ENCODE measurements around the gene PTGER1. TPM values are rescaled to one million over a fixed set of nuclear protein-coding genes. Genes with fewer than 3 reads are reported as not detected.

Gene PTGER1
- 0.60 TPM for total RNA-seq

DNA sequence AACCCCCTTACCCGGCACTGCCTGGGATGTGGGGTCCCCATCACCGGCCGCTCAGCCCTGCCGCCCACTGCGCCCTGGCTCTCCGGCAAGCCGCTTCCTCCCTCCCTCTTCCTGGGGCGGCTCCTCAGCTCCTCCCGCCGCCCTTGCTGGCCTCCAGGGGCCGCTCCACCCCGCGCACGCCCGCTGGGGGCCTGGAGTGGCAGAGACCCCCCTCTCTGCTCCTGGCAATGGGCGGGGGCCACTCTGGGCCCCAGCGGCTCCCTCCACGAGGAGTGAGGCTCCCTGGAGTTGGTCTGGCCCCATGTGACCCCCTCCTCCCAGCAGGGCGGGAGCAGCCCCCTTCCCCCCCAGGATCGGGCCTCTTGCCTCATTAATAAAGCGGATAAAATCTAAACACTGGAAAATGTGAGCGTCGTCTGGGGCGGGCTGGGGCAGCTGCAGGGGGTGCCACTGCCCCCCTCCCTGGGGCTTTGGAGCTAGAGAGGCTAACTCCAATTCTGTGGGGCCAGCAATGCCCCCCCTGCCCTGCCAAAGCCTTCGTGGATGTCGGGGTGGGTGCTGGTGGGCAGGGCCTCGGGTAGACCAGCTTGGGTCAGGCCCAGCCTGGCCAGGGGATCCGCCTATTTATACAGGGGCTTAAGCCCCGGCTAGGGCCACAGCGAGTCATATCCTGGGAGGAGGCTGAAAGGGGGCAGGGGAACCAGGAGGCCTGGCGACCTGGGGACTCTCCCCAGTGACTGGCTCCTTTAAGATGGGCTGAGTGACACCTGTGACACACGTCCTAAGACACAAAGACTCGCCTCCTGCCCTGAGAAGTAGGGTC lies at the start of gene PTGER1:
TSS of gene PTGER1 (minus strand) at position 104 of the 823 bp plus-strand sequence. CDS start 1,034 bp downstream, outside the sequence.

DNA sequence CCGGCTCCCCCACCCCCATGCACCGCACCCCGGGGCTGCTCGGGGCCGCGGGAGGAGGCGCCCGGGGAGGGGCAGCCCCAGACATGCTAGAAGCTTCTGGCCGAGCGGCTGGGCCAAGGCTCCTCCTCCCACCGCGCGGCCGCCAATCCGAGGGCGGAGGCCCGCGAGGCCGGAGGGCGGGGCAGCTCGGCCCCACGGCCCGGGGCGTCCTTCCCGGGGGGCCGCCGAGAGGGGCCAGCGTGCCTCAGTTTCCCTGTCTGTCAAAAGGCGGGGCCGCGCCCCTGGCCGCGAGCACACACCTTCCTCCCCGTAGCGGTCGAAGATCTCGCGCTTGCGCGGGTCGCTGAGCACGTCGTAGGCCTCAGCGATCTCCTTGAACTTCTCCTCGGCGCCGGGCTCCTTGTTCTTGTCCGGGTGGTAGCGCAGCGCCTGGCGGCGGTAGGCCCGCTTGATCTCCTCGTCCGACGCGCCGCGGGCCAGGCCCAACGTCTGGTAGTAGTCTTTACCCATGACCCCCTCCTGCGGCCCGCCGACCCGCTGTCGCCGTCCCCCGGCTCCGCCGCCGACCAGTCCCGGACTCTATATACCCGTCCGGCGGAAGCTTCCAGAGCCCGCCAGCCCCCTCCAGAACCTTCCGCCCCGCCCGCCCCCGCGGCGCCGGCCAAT lies 42.8 kb upstream of the PTGER1 start, which contains the start of gene DNAJB1:
TSS of gene DNAJB1 (minus strand) at position 558 of the 666 bp plus-strand sequence. CDS start at position 510, 48 bp downstream.

DNA sequence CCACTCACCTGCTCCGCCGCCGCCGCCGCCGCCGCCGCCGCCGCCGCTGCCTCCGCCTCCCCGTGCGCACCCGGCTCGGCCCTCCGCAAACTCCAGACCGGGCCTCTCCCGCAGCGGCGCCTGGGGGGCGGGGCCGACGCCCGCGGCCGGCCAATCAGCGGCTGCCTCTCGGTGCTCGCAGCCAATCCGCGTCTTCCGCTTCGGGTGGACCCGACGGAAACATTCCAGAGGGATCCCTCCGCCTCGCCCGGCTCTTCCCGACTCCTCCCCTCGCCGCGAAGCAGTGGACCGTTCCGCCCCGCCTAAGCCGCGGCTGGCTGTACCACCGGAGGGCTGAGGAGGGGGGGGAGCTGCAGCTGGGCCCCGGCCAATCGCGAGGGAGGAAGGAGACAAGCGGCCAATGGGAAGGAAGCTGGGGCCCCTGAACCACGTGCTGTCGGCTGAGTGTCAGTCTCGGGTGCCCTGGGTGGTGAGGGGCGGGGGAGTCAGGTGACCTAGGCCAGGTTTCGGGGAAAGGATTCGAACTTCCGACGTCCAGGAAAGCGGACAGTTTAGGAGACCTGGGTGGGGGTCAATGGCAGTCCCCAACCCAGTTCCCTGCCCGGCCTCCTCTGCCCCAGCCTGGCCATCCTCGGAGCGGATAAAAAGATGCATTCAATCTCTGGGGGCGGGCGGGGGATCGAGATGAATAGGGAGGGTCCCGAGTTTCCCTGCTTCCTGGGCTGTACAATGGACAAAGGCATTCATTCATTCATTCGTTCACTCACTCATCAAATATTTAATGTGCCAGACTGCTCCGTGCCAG lies 21.1 kb upstream of the PTGER1 start, which contains the start of gene GIPC1:
TSS of gene GIPC1 (minus strand) at position 99 of the 805 bp plus-strand sequence. CDS start 13,151 bp downstream, outside the sequence.

DNA sequence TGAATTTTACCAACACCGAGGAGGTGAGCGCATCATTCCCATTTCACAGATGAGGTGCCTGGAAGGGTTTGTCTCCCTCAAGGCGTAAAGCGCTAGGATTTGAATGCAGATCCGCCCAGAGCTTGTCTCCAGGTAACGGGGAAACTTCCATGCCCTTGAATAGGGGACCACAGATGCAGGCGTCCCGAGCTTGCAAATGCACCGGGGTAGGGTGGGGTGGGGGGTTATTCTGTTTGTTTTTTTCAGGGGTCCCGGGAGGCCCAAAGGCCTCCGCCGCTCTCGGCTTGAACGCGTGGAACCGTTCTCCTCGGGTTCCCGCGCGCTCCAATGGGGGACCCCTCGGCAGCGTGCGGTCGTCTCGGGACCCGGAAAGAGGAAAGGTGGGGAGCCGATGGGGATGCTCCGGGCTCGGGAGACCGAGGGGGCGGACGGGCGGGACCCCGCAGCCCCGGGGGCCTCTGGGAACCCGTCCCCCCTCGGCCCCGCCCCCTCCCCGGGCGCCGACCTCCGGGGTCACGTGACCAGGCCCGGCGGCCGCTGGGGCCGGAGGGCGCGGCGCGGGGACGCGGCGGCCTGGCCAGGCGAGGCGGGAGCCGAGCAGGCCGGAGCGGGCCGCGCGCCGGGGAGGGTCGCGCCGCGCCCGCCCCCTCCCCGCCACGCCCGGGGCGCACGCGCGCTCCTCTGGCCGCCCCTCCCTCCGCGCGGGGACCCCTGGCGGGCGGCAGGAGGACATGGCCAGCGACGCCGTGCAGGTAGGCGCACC lies 42.2 kb downstream of the PTGER1 start, which contains the start of gene PKN1:
TSS of gene PKN1 (plus strand) at position 516 of the 763 bp plus-strand sequence. CDS start at position 732, 216 bp downstream.

Other genes with a start within 250 kb of the PTGER1 start
- gene ADGRE5, start 93.9 kb downstream of the PTGER1 start, total RNA-seq, result 12.3 TPM
- 53.5 TPM for gene DDX39A, start 56.0 kb downstream of the PTGER1 start, total RNA-seq
- gene PKN1, start 42.0 kb downstream of the PTGER1 start, total RNA-seq, result 94.4 TPM
- 65.4 TPM for gene GIPC1, start 20.8 kb upstream of the PTGER1 start, total RNA-seq
- 85.0 TPM for gene DNAJB1, start 43.0 kb upstream of the PTGER1 start, total RNA-seq
- 47.6 TPM for gene TECR, start 54.2 kb upstream of the PTGER1 start, total RNA-seq
- gene NDUFB7, start 96.7 kb upstream of the PTGER1 start, total RNA-seq, result 104 TPM
- gene CLEC17A, start 107.7 kb upstream of the PTGER1 start, total RNA-seq, result not detected
- gene ADGRE3, start 199.5 kb upstream of the PTGER1 start, total RNA-seq, result 0.16 TPM
- 74.8 TPM for gene ZNF333, start 214.7 kb upstream of the PTGER1 start, total RNA-seq

Data from camera-type eye (tissue), 1 donor.